BLaER1 (cell line): ENCODE results near the gene RBKS.
A peak's percentile ranks its signal among the peaks of the same experiment; 100 is the strongest.

ENCODE experiments used
- H3K27ac ChIP-seq: shearing (Covaris generic); formaldehyde crosslinking; 2 replicates; pipeline ENCODE4 v1.8.1; 2022
- H3K27me3 ChIP-seq: shearing (Covaris generic); formaldehyde crosslinking; 2 replicates; pipeline ENCODE4 v1.8.1; 2022
- H3K36me3 ChIP-seq: shearing (Covaris generic); formaldehyde crosslinking; 2 replicates; pipeline ENCODE4 v1.8.1; 2022
- H3K4me1 ChIP-seq: shearing (Covaris generic); formaldehyde crosslinking; 2 replicates; pipeline ENCODE4 v1.8.1; 2022
- H3K4me2 ChIP-seq: shearing (Covaris generic); formaldehyde crosslinking; 2 replicates; pipeline ENCODE4 v1.8.1; 2022
- H3K4me3 ChIP-seq: shearing (Covaris generic); formaldehyde crosslinking; 2 replicates; pipeline ENCODE4 v1.8.1; 2022
- H3K9ac ChIP-seq: shearing (Covaris generic); formaldehyde crosslinking; 2 replicates; pipeline ENCODE4 v1.8.1; 2022
- H3K9me3 ChIP-seq: shearing (Covaris generic); formaldehyde crosslinking; 2 replicates; pipeline ENCODE4 v1.8.1; 2022
- H4K20me1 ChIP-seq: shearing (Covaris generic); formaldehyde crosslinking; 2 replicates; pipeline ENCODE4 v1.8.1; 2022
- Cebpa-rat ChIP-seq: shearing (Covaris generic); IDR thresholded peaks from 2 replicates; pipeline ENCODE4 v1.8.1; 2022

The RBKS gene

DNA sequence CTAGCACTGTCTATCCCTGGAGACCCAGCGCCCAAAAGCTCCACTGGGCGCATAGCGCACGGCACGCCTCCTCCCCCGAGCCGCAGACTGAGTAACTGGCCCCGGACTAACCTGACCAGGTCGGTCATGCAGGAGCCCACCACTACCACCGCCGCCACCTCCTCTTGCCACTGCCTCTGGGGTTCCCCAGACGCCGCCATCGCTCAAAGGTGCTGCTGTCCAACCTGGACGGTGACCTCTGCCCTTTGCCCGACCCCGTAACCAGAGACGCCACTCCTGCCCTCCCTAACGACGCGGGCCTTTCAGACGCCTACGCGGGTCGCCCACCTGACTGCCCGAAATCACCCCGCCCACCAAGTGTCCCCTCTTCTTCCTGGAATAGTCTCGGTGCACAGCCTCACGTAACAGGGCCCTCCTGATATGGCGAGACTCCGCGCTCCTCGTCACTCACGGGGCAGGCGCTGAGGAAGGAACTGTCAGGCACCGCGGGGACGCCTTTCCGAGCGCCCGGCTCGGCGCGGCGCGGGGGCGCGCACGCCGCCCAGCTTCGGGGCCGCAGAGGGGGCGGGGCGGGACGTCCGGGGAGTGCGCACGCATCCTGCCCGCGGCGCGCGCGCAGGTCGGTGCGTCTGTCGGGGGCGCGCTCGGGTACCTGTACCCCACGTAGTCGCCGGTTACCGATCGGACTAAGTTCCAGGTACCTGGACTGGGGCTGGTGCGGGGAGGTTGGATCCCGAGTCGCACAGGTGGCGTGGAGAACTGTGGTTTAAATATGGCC, at the start of gene RBKS, which contains the start of gene BABAM2:
Gene RBKS (minus strand): TSS at position 242 of the 778 bp plus-strand sequence. CDS start 42 bp downstream, at position 200.
Gene BABAM2 (plus strand): TSS at position 584 of the 778 bp plus-strand sequence. CDS start 3,828 bp downstream, outside the sequence.
- no peak for TF ChIP-seq Cebpa-rat
- no peaks in the 10 kb centered on the region for H4K20me1 ChIP-seq
- peaks cover 43% of the 10 kb centered on the region for H3K4me1 ChIP-seq
- peaks cover 13% of the 10 kb centered on the region for H3K36me3 ChIP-seq
- H3K4me3 ChIP-seq, result peak within 1 kb of the TSS; percentile 85
- H3K27ac ChIP-seq, result peak within 1 kb of the TSS; percentile 92
- H3K27me3 ChIP-seq, result no peaks in the 10 kb centered on the region
- H3K9ac ChIP-seq, result peak within 1 kb of the TSS; percentile 91
- H3K9me3 ChIP-seq, result no peaks in the 10 kb centered on the region
- H3K4me2 ChIP-seq, result peak within 1 kb of the TSS; percentile 93

DNA sequence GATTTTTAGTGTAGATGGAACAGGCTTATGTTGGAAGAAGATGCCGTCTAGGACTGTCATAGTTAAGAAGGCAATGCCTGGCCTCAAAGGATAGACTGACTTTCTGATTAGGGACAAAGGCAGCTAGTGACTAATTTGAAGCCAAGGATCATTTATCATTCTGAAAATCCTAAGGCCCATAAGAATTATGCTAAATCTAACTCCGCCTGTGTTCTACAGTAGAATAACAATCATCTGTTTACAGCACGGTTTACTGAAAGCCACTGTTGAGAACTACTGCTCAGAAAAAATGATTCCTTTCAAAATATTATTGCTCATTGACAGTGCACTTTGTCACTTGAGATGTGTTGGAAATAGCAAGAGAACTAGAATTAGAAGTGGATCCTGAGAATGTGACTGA, 44.8 kb upstream of the RBKS start:
- Histone ChIP-seq H3K27ac (no peak overlapping the region), H3K9ac (no peak overlapping the region), H3K36me3 (peaks cover 29% of the 10 kb centered on the region), H3K4me3 (no peak overlapping the region), H3K27me3 (no peaks in the 10 kb centered on the region), H3K9me3 (peaks cover 6% of the 10 kb centered on the region; the same call in 1 of the 2 replicates), H3K4me2 (no peak overlapping the region), H3K4me1 (peaks cover 8% of the 10 kb centered on the region; the same call in 1 of the 2 replicates), H4K20me1 (no peaks in the 10 kb centered on the region)
- TF ChIP-seq Cebpa-rat, result no peak

DNA sequence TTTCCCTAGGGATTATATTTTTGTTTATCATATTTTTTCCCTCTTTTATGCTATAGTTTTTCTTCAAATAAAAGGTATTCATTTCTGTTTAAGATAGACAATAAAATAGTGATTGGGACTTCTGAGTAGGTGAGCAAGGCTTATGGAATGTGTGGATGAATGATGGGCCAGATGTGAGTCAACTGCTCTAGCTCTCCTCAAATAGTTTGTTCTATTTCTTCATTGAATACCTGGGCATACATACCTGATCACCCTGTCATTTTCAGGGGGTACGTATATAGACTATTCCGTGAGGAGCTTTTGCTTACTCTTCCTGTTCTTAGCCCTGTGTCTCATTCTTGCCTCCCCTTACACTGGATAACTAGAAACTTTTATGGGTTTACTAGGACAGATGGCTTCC, 42.2 kb upstream of the RBKS start:
- Histone ChIP-seq H3K4me1 (peaks cover 8% of the 10 kb centered on the region; the same call in 1 of the 2 replicates), H3K27ac (no peak overlapping the region), H3K4me3 (no peak overlapping the region), H3K4me2 (no peak overlapping the region), H3K36me3 (peaks cover 33% of the 10 kb centered on the region), H4K20me1 (no peaks in the 10 kb centered on the region), H3K27me3 (no peaks in the 10 kb centered on the region), H3K9me3 (peaks cover 6% of the 10 kb centered on the region; the same call in 1 of the 2 replicates), H3K9ac (no peak overlapping the region)
- TF ChIP-seq Cebpa-rat, result no peak

DNA sequence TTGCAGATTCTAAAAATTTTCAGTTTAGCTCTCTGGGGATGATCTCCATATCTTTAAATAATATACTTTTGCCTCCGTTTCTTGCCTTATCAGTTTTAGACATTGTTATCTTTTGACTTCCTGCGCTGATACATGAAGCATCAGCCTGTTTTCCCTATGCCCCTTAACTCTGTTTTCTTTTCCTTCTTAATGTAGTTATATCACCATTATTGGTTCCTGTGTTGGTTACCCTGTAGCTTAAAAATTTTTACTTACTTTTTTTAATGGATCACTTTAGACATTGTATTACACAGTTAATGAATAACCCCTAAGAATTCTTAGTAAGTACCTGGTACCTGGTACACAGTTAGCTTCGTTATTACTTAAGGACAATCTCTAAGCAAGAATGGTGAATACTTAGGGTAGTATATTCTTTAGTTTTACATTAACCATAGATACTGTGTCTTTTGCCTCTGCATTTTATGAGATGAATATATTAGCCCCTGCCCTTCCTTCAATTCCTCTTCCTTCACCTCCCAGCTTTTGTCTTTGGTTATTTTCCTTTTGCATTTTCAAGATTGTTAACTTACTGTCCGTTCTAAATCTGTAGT, 41.3 kb upstream of the RBKS start:
- Histone ChIP-seq H3K27me3 (no peaks in the 10 kb centered on the region), H3K36me3 (peaks cover 33% of the 10 kb centered on the region)

DNA sequence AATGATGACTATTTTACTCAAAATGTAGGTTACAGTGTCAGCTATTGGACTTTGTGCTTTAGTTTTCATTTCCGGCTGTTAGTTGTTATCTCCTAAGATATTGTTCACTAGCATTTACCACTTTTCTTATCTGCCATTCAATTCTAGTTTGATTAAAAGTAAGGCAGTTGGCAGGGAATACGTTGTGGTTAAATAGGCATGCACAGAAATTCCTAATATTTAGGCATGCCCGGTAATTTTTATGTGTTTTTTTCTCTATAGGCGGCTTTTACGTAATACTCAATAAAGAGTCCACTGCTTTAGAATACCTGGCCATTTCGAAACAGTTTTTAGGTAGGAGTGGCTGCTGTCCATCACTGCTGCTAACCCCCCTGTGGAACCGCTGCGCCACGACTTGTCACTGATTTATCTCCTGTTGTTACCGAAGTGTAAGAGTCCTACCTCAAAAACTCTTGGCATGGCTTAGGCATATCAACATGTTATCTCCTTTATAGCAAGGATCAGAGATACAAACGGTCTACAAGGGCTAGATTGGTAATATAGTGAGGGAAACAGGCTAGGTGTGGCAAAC, 39.8 kb upstream of the RBKS start:
- no peaks in the 10 kb centered on the region for H3K9me3 ChIP-seq
- H3K4me3 ChIP-seq, result no peak overlapping the region
- H3K27ac ChIP-seq, result no peak overlapping the region
- peaks cover 8% of the 10 kb centered on the region; the same call in 1 of the 2 replicates for H3K4me1 ChIP-seq
- H3K4me2 ChIP-seq, result no peak overlapping the region
- H4K20me1 ChIP-seq, result no peaks in the 10 kb centered on the region
- no peak overlapping the region for H3K9ac ChIP-seq
- no peak for TF ChIP-seq Cebpa-rat
- no peaks in the 10 kb centered on the region for H3K27me3 ChIP-seq
- peaks cover 22% of the 10 kb centered on the region for H3K36me3 ChIP-seq

More for the DNA sequence above, 41.3 kb upstream of the RBKS start:
- Histone ChIP-seq H3K4me1 (peaks cover 8% of the 10 kb centered on the region; the same call in 1 of the 2 replicates), H3K4me2 (0 out of 2 replicates have a peak overlapping the region, but pooled peaks have one; percentile 6), H4K20me1 (no peaks in the 10 kb centered on the region), H3K4me3 (no peak overlapping the region), H3K9me3 (peaks cover 6% of the 10 kb centered on the region; the same call in 1 of the 2 replicates), H3K27ac (no peak overlapping the region), H3K9ac (no peak overlapping the region)
- no peak for TF ChIP-seq Cebpa-rat

DNA sequence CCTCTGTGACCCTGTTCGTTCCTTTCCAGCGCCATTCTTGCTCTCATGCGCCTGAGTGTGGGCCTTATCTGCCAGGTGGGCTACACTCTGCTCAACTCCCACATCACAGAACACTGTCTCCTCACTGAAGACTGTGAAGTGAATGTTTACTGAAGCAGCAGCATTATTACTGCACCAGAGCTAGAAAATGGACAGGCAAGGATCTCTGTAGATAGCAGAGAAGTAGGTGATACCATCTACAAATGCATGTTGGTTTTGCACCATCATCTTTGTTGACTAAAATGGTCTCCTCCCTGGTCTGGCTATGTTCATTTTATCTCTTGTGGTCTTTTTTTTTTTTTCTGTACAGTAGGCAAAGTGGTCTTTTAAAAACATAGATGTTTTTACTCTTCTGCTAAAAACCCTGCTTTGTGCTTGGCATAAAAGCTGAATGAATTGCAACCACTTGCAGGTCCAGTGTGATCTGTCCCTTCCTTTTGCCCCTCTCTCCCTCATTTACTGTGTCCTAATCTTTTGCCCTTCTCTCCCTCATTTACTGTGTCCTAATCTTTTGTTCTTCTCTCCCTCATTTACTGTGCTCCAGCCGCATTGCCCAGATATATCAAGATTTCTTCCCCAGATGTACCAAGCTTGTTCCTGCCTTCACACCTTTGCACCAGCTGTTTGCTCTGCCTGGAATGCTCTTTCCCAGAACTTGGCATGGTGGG, 35.7 kb upstream of the RBKS start:
- Histone ChIP-seq H3K36me3 (peaks cover 11% of the 10 kb centered on the region), H3K27ac (no peak overlapping the region)

DNA sequence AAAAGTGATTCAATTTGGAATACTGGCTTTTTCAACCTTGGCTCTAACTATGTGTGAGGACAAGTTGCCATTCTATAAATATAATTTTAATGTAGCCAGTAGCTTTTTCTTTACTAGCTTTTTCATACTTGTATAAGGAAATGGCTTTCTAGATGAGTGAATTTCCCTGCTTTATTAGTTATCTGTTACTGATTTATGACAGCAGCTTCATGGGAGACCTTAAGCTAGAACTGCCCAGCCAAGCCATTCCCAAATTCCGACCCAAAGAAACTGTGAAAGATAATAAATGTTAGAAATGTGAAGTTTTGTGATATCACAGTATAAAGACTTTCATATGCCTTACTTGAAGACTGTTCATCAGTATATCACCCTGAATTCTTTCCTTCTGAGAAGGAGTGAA, 32.7 kb upstream of the RBKS start:
- Histone ChIP-seq H3K27me3 (no peaks in the 10 kb centered on the region), H3K36me3 (no peaks in the 10 kb centered on the region), H3K4me3 (no peak overlapping the region), H3K4me2 (no peak overlapping the region), H3K9me3 (no peaks in the 10 kb centered on the region), H3K4me1 (peaks cover 13% of the 10 kb centered on the region), H4K20me1 (no peaks in the 10 kb centered on the region), H3K27ac (no peak overlapping the region), H3K9ac (no peak overlapping the region)
- TF ChIP-seq Cebpa-rat, result no peak

More for the DNA sequence above, 35.7 kb upstream of the RBKS start:
- H3K9ac ChIP-seq, result no peak overlapping the region
- H3K9me3 ChIP-seq, result no peaks in the 10 kb centered on the region
- H3K4me3 ChIP-seq, result no peak overlapping the region
- no peak for TF ChIP-seq Cebpa-rat
- no peak overlapping the region for H3K4me2 ChIP-seq
- H4K20me1 ChIP-seq, result no peaks in the 10 kb centered on the region
- peaks cover 5% of the 10 kb centered on the region; the same call in 1 of the 2 replicates for H3K4me1 ChIP-seq
- H3K27me3 ChIP-seq, result no peaks in the 10 kb centered on the region

DNA sequence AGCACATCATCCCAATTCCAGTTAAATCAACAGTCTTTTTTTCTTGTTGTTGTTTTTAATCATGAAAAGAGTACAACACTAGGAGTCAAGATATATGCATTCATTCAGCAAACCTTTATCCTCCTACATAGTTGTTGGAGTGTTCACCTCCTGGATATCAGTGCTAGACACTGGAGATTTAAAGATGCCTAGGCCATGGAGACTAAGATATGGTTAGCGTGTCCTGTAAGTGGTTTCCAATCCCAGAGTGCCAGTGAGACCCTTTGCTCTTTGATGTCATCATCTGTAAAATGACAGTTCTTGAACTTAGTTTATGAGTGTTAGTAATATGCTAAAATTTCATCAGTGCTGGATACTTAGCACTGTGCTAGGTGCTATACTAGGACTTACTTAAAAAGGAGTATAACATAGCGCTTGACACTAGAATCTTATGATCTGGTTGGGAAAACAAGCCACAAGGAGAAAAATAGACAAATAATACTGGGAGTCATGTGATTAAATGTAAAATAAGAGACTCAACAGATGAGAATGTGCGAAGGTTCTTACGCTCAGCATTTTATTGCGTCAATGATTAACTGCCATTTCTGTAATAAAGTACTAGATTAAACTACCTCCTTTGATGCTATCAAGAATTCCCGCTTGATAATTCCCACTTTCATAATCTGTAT, 31.8 kb upstream of the RBKS start:
- no peaks in the 10 kb centered on the region for H3K27me3 ChIP-seq
- peaks cover 13% of the 10 kb centered on the region for H3K4me1 ChIP-seq
- no peak for TF ChIP-seq Cebpa-rat
- H3K4me3 ChIP-seq, result no peak overlapping the region
- H4K20me1 ChIP-seq, result no peaks in the 10 kb centered on the region
- H3K9ac ChIP-seq, result no peak overlapping the region
- H3K9me3 ChIP-seq, result 0 out of 2 replicates have a peak, but pooled peaks cover 2% of the 10 kb centered on the region
- H3K27ac ChIP-seq, result no peak overlapping the region
- peaks cover 4% of the 10 kb centered on the region for H3K36me3 ChIP-seq
- H3K4me2 ChIP-seq, result no peak overlapping the region

DNA sequence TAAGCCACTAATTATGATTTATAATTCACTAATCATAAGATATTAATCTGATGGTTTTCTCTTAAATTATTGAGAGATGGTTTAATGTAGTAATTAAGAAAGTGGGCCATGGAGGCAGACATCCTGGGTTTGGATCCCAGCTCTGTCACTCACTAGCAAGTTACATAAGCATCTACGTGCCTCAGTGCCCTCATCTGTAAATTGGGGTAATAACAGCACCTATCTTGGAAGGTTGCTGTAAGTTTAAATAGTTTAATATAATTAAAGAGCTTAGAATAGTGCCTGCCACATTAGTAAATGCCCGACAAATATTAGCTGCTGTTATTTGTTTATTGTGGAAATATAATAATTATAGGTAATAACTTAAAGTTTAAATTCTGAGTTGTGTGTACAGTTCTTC, 31.2 kb upstream of the RBKS start:
- H3K4me1 ChIP-seq, result peaks cover 13% of the 10 kb centered on the region
- H3K4me3 ChIP-seq, result no peak overlapping the region
- no peak for TF ChIP-seq Cebpa-rat
- H3K9ac ChIP-seq, result no peak overlapping the region
- no peaks in the 10 kb centered on the region for H4K20me1 ChIP-seq
- H3K36me3 ChIP-seq, result peaks cover 6% of the 10 kb centered on the region
- no peak overlapping the region for H3K4me2 ChIP-seq
- H3K9me3 ChIP-seq, result 0 out of 2 replicates have a peak, but pooled peaks cover 4% of the 10 kb centered on the region
- no peaks in the 10 kb centered on the region for H3K27me3 ChIP-seq
- H3K27ac ChIP-seq, result no peak overlapping the region
